GM08714 (cell line): Measurements from ENCODE around the gene OAS3.

Experiments
- H3K4me3 ChIP-seq: fragments of 200-500 bp; sonication (Bioruptor generic); 2 replicates; pipeline ENCODE4 v1.5.1; 2014; ENCODE audit warnings: mild to moderate bottlenecking, low read length, inconsistent platforms
- ZNF274 ChIP-seq: IDR thresholded peaks from 2 replicates; pipeline ENCODE4 v1.6.1; 2012; ENCODE audit warnings: mild to moderate bottlenecking, low read depth, low read length

The OAS3 gene

GRCh38 chr12:112937741-112938719, at the start of gene OAS3:
Gene OAS3, plus strand, starts transcription at chr12:112938474. Its CDS starts 57 bp downstream, at chr12:112938531.
- TF ChIP-seq ZNF274 = no peak
- H3K4me3 ChIP-seq = peak within 1 kb of the TSS; percentile 90

GRCh38 chr12:112891093-112892024, 46.9 kb upstream of the OAS3 start:
- no peak for TF ChIP-seq ZNF274
- no peak overlapping the region for H3K4me3 ChIP-seq

- no peak overlapping the region for H3K4me3 ChIP-seq
- no peak for TF ChIP-seq ZNF274
Observed at GRCh38 chr12:112892856-112893255, 45.4 kb upstream of the OAS3 start.

GRCh38 chr12:112894128-112894527, 44.1 kb upstream of the OAS3 start:
- no peak overlapping the region for H3K4me3 ChIP-seq
- TF ChIP-seq ZNF274 = no peak

GRCh38 chr12:112898380-112898779, 39.9 kb upstream of the OAS3 start:
- H3K4me3 ChIP-seq = no peak overlapping the region
- no peak for TF ChIP-seq ZNF274

GRCh38 chr12:112900298-112901145, 37.8 kb upstream of the OAS3 start:
- no peak for TF ChIP-seq ZNF274
- H3K4me3 ChIP-seq = no peak overlapping the region

- H3K4me3 ChIP-seq = no peak overlapping the region
- TF ChIP-seq ZNF274 = no peak
Observed at GRCh38 chr12:112901271-112901670, 37.0 kb upstream of the OAS3 start.

GRCh38 chr12:112904571-112904970, 33.7 kb upstream of the OAS3 start:
- H3K4me3 ChIP-seq = no peak overlapping the region
- no peak for TF ChIP-seq ZNF274

- H3K4me3 ChIP-seq = no peak overlapping the region
- no peak for TF ChIP-seq ZNF274
Observed at GRCh38 chr12:112905451-112906089, 32.7 kb upstream of the OAS3 start.

- TF ChIP-seq ZNF274 = no peak
- H3K4me3 ChIP-seq = peak within 1 kb of the TSS; percentile 91
Observed at GRCh38 chr12:112906712-112907414, 31.4 kb upstream of the OAS3 start, which contains the start of gene OAS1. Gene OAS1, plus strand, starts transcription at chr12:112906962. Its CDS starts 78 bp downstream, at chr12:112907040.

GRCh38 chr12:112907415-112908157, 30.7 kb upstream of the OAS3 start:
- peak overlapping the region; percentile 91 for H3K4me3 ChIP-seq
- no peak for TF ChIP-seq ZNF274

- no peak for TF ChIP-seq ZNF274
Observed at GRCh38 chr12:112908548-112908947, 29.7 kb upstream of the OAS3 start.

More at GRCh38 chr12:112908548-112908947, 29.7 kb upstream of the OAS3 start:
- peak overlapping the region; percentile 91; the same call in 1 of the 2 replicates for H3K4me3 ChIP-seq
